ENCODE data around the gene TMCO4.

DNA sequence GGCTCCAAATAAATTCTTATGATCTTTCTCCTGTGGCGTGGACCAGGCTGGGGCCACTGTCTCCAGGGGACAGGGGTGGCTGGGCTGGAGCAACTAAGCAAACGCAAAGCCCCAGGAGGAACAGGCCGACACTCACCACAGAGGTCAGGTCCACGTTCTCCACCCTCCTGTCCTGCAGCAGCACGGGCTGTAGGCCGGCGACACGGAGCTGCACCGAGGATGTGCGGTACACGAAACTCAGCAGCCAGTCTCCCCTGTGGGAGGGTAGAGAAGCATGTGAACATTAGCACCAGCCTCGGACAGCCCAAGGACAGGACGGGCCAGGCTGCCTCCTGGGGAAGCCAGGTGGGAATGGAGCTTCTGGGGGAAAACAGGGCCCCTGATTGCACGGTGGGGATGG is 105.4 kb downstream of the TMCO4 start:
- no peak for TF ChIP-seq POLR2A (IDR thresholded peaks at IDR 0.05)
- TF ChIP-seq, protein P1, sequence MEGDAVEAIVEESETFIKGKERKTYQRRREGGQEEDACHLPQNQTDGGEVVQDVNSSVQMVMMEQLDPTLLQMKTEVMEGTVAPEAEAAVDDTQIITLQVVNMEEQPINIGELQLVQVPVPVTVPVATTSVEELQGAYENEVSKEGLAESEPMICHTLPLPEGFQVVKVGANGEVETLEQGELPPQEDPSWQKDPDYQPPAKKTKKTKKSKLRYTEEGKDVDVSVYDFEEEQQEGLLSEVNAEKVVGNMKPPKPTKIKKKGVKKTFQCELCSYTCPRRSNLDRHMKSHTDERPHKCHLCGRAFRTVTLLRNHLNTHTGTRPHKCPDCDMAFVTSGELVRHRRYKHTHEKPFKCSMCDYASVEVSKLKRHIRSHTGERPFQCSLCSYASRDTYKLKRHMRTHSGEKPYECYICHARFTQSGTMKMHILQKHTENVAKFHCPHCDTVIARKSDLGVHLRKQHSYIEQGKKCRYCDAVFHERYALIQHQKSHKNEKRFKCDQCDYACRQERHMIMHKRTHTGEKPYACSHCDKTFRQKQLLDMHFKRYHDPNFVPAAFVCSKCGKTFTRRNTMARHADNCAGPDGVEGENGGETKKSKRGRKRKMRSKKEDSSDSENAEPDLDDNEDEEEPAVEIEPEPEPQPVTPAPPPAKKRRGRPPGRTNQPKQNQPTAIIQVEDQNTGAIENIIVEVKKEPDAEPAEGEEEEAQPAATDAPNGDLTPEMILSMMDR (IDR thresholded peaks at IDR 0.05) = no peak
